K562 (cell line): ENCODE results near the gene GANAB. TPM values are rescaled to one million over a fixed set of nuclear protein-coding genes. Genes with fewer than 3 reads are reported as not detected.

Experiments used
- ATF3 ChIP-seq, 2 experiments: fragments of 450-650 bp in 1 of 2; sonication (generic) in 1 of 2; formaldehyde crosslinking in 1 of 2; IDR thresholded peaks in 1 of 2; conservative IDR thresholded peaks in 1 of 2; 2 replicates each; pipeline versions ENCODE4 v1.6.1 to v1.8.1; 2016 to 2023; ENCODE audit warnings: mild to moderate bottlenecking in 2 of 2, moderate library complexity in 2 of 2, inconsistent platforms in 1 of 2, missing genetic modification reagents in 1 of 2
- CGGBP1 ChIP-seq: fragments of 250-450 bp; sonication (Bioruptor Pico); IDR thresholded peaks from 2 replicates; pipeline ENCODE4 v1.9.0; 2021; ENCODE audit warnings: mild to moderate bottlenecking
- MCM7 ChIP-seq, 2 experiments: fragments of 450-650 bp; IDR thresholded peaks; 2 replicates each; pipeline ENCODE4 v1.6.1; 2016 to 2018
- MGA ChIP-seq: fragments of 450-650 bp; IDR thresholded peaks from 2 replicates; pipeline ENCODE4 v1.6.1; 2016; ENCODE audit warnings: mild to moderate bottlenecking, moderate library complexity
- NFYB ChIP-seq: IDR thresholded peaks from 2 replicates; pipeline ENCODE4 v1.6.1; 2011; ENCODE audit warnings: mild to moderate bottlenecking, moderate library complexity; ENCODE audit not compliant: insufficient read length; ENCODE audit errors: extremely low read depth
- SAFB ChIP-seq: fragments of 200-400 bp; formaldehyde crosslinking; IDR thresholded peaks from 2 replicates; pipeline ENCODE4 v1.6.1; 2017; ENCODE audit warnings: low read depth, low read length, borderline replicate concordance
- ZBTB12 ChIP-seq: fragments of 250-450 bp; sonication (Bioruptor Pico); IDR thresholded peaks from 2 replicates; pipeline ENCODE4 v1.4.0; 2020
- ZFX ChIP-seq: sonication (generic); formaldehyde crosslinking; IDR thresholded peaks from 2 replicates; pipeline ENCODE4 v1.8.0; 2022; ENCODE audit warnings: mild to moderate bottlenecking, missing genetic modification reagents, moderate library complexity
- ZNF197 ChIP-seq: fragments of 200-800 bp; sonication (Bioruptor generic); IDR thresholded peaks from 2 replicates; pipeline ENCODE4 v1.6.1; 2016; ENCODE audit warnings: low read depth, missing genetic modification characterization, missing compliant biosample characterization
- ZNF507 ChIP-seq: conservative IDR thresholded peaks from 2 replicates; pipeline ENCODE4 v1.6.1; 2017; ENCODE audit warnings: missing genetic modification characterization, missing compliant biosample characterization
- polyA plus RNA-seq, 8 experiments: library from polyadenylated mRNA; depleted of rRNA in 4 of 8; stranded (reverse) in 5 of 8; unstranded in 3 of 8; fragments of >200 nt; fragmentation: Nextera tagmentation in 2 of 8; fragmentation: Illumina TruSeq in 1 of 8; extraction: Ambion mirVana in 2 of 8; extraction: Trizol in 1 of 8; gene quantifications; 2 replicates each; pipeline versions ENCODE4 v1.2.1 to v1.2.3, GENCODE V29; 2011 to 2014; ENCODE audit warnings: inconsistent platforms in 1 of 8, missing spikeins in 1 of 8
- total RNA-seq, 7 experiments: library from RNA; depleted of rRNA in 6 of 7; stranded (reverse); fragments of >200 nt in 6 of 7; fragmentation: Illumina TruSeq in 2 of 7; extraction: Trizol in 2 of 7; gene quantifications; 2 replicates each; pipeline versions ENCODE4 v1.2.1 to v1.2.3, GENCODE V29; 2011 to 2021; ENCODE audit warnings: low replicate concordance in 1 of 7

The GANAB gene
- total and polyA plus RNA-seq, 9 of the 15 experiments (the other 6 are each of a cell fraction or from before 2014, with no cell fraction given), result 6.5 to 284 (median 161) TPM

- TF ChIP-seq MGA (no peak), ZBTB12 (CRISPR knock-in tag) (no peak), SAFB (no peak), ZFX (CRISPR knock-in tag) (0 out of 2 replicates have a peak, but pooled peaks have one; percentile 8), NFYB (no peak), CGGBP1 (CRISPR knock-in tag) (no peak), ZNF507 (tag) (no peak), ATF3 (IDR thresholded peaks at IDR 0.05) (no peak), ATF3 (CRISPR knock-in tag; conservative IDR thresholded peaks at IDR 0.05) (0 out of 2 replicates have a peak, but pooled peaks have one; percentile 18), MCM7 (IDR thresholded peaks at IDR 0.05) (no peak), ZNF197 (CRISPR knock-in tag) (no peak)
Measured at GRCh38 chr11:62669420-62670161, 23.2 kb upstream of the GANAB start (continued).
